Stimulated activated CD4-positive, alpha-beta T cell treated with anti-CD3 and anti-CD28 coated beads, TNF-alpha, amount 100 ng/mL, for 48 hours (primary cell): Measurements from ENCODE around the gene SCAMP4.

Source experiments
- DNase-seq, 3 donors: peaks; one replicate each; pipeline ENCODE4 v3.0.0-alpha.2; 2020; ENCODE audit warnings: low read depth in 3 of 3

The SCAMP4 gene

DNA sequence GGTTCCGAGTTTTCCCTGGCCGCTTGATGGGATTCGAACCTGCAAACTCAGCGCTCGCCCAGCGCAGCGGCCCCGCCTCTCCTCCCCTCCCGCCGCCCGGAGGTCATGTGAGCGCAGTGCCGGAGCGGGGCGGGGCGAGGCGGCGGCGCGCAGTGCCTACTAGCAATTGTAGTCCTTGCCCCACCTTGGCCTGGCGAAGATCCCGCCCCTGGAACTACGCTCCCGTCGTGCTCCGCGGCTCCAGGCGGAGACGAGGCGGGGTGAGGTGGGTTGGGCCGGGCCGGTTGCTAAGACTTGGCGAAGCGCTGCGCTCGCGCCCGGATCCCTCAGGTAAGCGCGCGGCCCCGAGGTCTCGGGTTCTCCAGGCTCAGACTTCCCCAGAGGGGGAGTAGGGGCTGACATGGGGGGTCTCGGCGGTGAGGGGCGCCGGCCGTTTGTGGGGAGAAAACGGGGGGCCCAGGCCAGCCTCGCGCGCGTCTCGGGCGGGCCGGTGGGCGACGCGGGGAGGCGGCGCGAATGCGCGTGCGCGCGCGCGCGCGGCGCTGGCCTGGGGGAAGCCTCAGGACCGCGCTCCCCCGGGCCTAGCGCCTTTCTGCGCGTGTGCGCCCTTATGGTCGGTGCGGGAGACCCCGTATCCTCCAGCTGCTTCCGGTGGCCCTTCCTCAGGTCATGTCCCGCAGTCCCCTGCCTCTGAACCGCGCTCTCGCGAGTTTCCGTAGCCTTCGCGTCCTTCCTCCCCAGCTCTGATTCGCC lies at the start of gene SCAMP4, which contains the start of gene ADAT3:
Gene SCAMP4 (plus strand): TSS at position 290 of the 753 bp plus-strand sequence. CDS start 9,621 bp downstream, outside the sequence.
Gene ADAT3 (plus strand): TSS at position 290 of the 753 bp plus-strand sequence. CDS start 6,649 bp downstream, outside the sequence.
- peak; percentile 97 to 99 (median 98) for DNase-seq

DNA sequence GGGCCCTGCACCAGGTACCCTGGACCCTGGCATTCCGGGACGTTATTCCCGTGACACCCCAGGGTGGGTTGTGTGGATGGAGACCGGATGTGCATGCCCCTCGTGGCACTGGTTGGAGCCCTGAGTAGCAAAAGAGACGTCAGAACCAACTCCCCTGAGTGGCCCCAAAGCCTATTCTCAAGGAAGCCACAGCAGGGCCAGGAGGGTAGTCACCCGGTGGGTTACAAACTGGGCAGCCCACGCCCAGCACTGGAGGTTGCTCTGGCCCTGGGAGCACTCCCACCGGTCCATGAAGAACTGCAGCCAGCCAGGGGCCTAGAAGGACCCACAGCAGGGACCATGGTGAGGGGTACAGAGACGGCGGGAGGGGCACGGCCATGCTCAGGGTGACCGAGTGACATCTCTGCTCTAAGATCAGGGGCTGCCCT lies 49.4 kb upstream of the SCAMP4 start:
- DNase-seq = no peak

DNA sequence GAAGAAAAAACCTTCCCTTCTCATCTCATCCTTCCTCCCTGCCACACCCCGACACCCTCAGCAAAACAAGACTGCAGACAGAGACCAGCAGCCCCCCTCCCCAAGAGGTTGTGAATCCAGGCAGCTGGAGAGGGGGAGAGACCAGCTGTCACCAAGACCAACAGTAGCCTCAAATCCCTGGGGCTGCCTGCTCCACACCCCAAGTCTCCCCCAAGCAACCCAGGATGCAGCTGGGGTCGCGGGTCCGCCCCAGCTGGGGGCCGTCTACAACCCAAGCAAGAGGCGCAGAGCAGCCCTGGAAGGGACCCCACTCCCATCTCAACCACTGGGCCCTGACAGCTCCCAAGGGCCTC lies 48.9 kb upstream of the SCAMP4 start:
- DNase-seq = no peak

- peak in 1 of 3 donors; percentile 50 for DNase-seq
These were observed 48.2 kb upstream of the SCAMP4 start for GRCh38 chr19:1856698-1857603.

DNA sequence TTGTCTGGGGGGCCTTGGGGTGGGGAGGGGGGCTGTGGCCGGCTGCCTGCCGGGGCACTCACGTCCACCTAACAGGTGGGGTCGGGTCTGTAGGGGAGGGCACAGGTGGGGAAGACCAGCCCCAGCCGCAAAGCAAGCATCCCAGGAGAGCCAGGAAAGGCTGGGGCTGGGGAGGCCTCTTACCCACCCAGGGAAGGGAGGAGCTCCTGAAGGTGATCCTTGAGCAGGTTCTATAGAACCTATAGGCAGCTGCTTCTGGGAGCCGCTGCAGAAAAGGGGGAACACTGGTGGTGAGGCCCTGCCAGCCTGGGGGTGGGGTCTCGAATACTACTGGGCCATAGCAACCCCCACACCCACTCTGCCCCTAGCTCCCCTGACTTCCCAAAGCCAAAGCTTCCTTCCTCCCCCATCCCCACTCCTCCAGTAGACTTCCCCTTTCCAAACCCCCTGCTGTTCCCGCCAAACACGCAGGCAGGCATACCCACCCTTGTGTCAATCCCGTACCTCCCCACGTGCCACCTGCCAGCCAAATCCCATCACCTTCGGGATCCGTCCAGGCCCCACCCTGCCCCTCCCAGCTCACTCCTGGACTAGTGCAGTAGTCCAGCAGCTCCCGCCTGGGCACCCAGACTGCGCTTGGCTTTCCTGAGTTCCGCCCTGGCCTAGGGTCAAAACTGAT lies 47.4 kb upstream of the SCAMP4 start:
- DNase-seq = no peak

- no peak for DNase-seq
These were observed 46.7 kb upstream of the SCAMP4 start for GRCh38 chr19:1858412-1859081.

- DNase-seq = no peak
These were observed 45.8 kb upstream of the SCAMP4 start for GRCh38 chr19:1859331-1859781.

- peak in 1 of 3 donors; percentile 56 for DNase-seq
These were observed 45.0 kb upstream of the SCAMP4 start for GRCh38 chr19:1860042-1860775.

GRCh38 chr19:1860821-1861598 lies 44.2 kb upstream of the SCAMP4 start:
- DNase-seq = no peak

GRCh38 chr19:1861599-1862031 lies 43.6 kb upstream of the SCAMP4 start:
- no peak for DNase-seq

DNA sequence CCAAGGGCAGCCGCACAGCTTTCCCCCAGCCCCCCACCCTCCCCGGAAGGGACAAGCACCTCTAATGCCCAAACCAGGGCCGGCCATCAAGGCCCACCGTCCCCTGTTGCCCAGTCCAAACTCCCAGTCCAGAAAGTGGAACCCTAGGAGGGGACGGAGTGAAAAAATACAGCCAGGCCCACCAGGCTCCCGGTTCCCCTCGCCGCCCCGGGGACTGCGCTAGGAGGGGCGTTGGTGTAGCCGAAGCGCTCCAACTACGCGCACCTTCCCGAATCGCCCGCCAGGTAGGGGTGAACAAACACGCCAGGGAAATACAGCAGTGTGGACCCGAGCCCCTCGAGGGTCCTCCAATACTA lies 43.2 kb upstream of the SCAMP4 start:
- no peak for DNase-seq

DNA sequence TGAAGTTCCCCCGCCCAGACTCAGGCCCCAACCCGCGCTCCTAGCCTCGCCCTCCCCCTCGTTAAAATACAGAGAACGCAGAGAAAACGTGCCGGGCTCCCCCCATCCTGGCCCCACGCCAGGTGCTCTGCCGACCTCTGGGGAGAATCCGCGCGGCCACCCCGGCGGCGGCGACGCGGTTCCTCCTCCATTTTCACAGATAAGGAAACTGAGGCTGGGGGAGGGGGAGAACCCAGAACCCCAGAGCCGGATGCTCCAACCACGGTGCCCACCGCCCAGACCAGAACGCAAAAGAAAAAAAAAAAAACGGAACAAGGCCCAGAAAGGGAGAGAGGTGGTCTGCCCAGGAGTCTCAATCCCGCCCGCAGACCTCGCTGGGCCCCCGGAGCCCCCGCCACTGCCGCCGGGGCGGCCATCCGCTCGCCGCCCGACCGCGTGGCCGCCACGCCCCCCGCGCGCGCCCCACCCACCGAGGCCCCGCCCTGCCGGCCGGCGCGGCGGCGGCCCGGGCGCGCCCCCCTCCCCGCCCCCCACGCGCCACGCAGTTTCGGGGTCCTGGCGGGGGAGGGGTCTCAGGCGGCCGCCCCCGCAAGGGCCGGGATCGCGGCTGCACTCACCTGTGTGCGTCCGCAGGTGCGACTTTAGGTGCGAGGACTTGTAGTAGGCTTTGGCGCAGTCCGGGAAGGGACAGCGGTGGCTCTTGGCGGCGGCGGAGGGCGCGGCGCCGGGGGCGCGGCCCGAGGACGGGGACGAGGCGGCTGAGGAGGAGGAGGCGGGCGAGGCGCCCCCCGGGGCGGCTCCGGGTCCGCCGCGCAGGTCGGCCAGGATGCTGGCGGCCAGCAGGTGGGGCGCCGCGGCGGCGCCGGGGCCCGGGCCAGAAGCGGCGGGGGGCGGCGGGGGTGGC lies 42.5 kb upstream of the SCAMP4 start:
- DNase-seq = peak in 1 of 3 donors; percentile 45

GRCh38 chr19:1863328-1863637 lies 41.9 kb upstream of the SCAMP4 start, which contains the start of gene KLF16:
TSS of gene KLF16 (minus strand) at chr19:1863579. CDS start at chr19:1863497, 82 bp downstream.
- DNase-seq = no peak

DNA sequence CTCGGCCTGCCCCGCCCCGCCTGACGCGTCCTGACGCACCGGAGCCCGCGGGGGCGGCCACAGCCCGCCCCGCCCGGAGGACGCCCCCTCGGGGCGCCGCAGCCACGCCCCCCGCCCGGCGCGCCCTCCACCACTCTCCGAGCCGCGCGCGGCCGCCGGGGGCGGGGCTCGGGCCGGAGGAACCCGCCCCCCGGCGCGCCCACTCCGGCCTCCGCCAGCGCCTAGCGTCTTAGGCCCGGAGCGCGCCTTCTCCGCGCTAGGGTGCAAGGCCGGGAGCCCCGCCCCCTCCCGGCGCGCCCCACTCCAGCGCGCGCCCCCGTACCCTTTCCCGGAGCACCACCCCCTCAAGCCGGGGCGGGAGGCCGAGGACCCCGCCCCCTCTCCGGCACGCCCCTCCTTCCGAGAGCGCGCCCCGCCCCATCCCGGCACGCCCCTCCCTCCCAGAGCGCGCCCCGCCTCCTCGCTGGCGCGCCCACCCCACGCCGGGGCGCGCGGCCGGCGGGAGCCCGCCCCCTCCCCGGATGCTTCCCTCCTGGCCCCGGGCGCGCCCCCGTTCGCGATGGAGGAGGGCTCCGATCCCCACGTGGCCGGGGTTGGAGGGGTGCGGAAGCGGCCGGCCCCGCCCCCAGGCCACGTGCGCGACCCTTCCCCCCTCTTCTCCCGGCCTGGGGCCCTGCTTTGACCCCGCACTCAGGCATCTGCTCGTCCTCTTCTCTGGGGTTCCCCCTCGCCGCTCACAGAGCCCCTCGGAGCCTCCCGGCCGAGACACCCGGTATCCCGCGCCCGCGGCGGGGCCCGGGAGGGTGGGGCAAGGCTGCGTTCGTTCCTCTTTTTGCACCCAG lies 41.3 kb upstream of the SCAMP4 start:
- peak; percentile 86 to 94 (median 89) for DNase-seq

DNA sequence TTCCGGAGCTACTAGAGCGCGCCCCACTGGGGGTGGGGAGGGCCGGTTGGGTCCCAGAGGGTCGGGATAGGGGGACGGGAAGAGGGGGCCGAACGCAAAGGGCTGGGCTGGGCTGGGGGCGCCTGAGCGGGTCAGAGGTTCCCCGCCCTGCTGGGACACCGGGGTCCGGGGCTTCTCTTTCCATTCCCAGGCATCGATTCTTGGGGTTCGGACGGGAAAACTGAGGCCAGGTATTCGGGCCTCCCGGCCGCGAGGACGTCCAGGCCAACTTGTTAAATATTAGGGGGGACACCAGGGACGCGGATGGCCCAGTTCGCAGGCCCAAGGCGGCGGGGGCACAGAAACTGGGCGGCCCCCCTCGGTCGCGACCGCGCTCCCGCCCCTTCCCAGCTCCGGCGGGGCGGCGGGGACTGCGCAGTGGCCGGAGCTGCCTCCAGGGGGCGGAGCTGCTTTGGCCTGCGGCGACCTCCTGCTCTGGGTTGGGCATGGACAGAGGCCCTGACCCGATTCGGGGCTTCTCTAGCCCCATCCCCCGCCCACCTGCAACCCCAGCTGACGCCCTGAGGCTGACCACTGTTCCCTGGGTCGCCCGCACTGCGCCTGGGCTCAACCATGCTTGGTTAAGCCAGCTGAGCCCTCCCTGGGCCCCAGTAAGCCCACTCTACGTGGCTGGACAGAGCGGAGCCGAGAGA lies 40.6 kb upstream of the SCAMP4 start:
- DNase-seq = peak in 1 of 3 donors; percentile 58

DNA sequence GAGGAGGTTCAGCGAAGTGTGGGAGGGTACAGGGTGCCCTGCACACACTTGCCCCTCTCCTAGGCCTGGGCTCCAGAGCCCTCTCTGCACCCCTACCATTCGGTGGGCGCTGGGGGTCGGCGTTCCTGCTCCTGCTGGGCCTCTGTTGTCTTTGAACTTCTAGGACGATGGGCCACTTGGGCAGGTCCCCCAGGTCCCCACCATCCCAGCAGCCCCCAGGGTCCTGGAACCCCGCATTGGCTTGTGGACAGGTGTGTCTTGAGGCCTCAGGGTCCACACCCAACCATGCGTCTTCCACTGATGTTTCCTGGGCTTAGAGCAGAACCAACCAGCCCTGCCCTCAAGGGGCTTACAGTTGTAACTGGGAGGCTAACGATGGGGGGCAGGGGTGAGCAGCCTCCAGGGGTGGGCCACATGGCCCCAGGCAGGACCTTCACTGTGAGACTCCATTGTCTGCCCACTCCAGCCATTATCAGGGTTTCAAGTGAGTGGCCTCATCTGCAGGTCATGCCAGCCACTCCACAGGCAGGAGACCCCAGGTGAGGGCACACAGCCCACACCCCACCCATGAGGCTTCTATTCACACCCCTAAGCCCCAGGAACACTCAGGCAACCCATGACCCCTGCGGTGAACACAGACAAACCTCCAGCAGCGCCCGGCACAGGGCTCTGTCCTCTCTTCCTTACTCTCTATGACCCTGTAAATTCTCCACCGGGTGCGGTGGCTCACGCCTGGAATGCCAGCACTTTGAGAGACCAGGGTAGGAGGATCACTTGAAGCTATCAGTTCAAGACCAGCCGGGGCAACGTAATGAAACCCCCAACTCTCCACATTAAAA lies 39.8 kb upstream of the SCAMP4 start:
- DNase-seq = no peak
